Stimulated activated CD8-positive, alpha-beta memory T cell treated with anti-CD3 and anti-CD28 coated beads, Interleukin-4, amount 100 ng/mL, for 48 hours (primary cell): ENCODE measurements around the gene GTPBP4.

Experiments
- DNase-seq: peaks from one replicate; pipeline ENCODE4 v3.0.0-alpha.2; 2020

GTPBP4 gene

DNA sequence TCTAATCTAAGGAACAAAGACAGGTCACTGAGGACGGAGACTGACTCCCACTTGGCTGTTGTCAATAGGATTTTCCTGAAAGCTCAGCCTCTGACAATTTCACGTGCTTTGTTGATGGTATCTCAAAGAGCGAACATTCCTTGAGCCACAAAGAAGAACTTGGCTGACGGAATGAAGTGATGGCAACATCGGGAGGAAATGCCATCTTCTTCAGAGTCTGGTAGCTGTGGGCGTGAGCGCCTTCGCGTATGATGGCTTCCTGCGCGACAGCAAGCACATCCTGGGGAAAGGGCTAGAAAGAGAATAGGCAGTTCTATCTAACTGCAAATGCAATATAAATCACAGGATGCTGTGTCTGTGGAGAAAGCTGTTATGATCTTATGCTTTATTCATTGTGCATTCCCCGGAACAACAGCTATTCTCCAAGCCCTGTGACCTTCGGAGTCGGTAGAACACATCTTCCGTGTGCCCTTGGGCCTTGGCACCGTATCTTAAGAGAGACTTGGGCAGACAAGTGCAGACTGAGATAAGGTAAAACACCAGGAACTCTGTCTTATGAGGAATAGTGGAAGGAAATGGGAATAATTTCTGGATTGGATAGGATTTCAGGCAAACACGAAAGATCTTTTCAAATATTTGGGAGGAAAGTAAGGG, 19.6 kb upstream of the GTPBP4 start:
- no peak for DNase-seq

GRCh38 chr10:969473-970150, 18.6 kb upstream of the GTPBP4 start:
- no peak for DNase-seq

DNA sequence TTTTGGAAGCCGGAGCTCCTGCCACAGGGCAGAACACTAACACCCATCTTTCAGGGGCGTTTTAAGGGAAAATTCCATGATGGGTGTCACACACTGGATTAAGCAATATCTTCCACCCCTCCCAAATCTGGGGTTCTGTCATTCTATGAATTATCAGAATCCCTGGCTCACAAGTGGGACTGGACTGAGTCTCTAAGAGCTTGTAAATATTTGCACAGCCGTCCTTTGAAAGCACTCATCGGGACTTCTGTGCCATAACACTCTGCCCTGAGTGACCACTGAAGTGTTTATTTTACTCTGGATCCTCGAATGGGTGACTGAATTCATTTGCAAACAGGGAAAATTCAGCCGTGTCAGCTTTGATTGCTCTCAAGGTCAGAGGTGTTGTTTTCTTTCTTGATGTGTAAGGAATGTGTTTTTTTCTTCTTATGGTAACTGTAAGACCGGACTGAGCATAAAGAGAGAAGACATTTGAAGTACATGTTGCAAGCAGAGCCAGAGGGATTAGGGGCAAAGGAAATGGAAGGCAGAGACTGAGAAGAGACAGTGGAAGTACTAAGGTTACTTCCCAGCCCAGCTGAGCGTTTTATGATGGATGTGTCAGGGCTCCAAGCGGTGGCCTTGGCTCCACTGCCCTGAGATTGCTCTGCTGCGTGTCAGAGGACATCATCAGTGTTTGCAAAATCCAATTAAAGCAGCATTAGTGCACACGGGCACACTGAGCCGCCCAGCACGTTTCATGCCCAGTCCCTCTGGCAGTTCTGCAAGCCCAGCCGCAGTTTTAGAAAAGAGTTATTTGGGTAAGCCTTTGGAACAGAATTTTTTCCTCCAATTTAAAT, 17.7 kb upstream of the GTPBP4 start:
- DNase-seq: no peak

- no peak for DNase-seq
These were observed 17.1 kb upstream of the GTPBP4 start for GRCh38 chr10:971150-971542.

DNA sequence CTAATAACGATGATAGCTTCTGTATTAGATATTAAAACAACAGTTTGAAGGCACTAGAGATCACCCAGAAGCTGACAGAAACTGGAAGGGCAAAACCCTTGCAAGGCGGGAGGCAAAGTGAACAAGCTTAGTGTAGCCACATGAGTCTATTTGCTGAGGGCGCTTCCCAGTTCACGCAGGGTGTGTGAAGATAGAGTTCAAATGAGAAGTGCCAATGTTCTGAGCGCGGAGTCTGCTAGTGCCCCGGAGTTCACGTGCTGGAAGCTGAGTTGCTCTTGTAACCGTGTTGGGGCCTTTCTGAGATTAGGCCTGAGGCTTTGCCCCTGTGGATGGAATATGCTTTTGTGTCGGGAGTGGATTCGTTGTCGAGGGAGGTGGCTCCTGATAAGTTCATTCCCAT, 16.6 kb upstream of the GTPBP4 start:
- DNase-seq: no peak

GRCh38 chr10:972763-973162, 15.5 kb upstream of the GTPBP4 start:
- no peak for DNase-seq

DNA sequence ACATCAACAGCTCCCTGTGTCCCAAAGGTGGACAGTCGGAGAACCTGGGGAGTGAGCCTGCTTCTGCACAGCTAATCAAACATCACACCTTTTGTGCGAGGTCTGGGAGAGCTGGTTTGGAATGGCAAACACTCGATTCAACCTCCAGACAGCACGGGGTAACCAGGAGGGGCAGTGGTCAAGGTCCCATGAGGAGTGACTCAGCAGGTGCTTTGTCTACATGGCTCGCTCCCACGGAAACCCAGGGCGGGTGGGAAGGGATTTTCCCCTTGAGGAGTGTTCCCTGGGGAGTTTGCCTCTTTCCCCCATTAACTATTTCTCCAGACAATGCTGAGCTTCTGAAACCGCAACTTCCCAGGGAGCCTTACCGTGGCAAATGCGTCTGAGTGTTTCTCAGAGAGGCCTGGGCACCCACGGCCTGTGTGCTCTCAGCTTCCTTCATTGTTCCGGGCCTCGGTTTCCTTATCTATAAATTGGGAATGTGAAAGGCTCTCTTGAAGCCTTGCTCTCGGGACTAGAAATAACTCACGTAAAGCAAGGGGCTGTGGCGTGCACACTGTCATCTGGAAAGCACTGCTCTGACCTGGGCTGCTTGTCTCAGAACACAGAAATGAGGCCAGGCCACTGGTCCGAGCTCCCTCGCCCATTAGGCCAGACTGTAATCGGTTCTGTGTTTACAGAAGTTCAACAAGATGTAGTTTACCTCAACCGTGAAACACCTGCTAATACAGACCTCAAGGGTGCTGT, 14.0 kb upstream of the GTPBP4 start:
- no peak for DNase-seq

GRCh38 chr10:974785-975074, 13.5 kb upstream of the GTPBP4 start:
- no peak for DNase-seq

DNA sequence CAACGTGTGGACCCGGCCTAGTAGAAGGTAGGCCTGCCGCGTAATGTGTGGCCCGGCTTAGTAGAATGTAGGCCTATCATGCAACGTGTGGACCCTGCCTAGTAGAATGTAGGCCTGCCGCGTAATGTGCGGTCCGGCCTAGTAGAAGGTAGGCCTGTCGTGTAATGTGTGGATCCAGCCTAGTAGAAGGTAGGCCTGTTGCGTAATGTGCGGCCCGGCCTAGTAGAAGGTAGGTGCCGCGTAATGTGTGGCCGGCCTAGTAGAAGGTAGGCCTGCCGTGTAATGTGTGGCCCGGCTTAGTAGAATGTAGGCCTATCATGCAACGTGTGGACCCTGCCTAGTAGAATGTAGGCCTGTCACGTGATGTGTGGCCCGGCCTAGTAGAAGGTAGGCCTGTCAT, 11.9 kb upstream of the GTPBP4 start:
- DNase-seq: no peak

GRCh38 chr10:978826-979421, 9.3 kb upstream of the GTPBP4 start:
- DNase-seq: no peak

DNA sequence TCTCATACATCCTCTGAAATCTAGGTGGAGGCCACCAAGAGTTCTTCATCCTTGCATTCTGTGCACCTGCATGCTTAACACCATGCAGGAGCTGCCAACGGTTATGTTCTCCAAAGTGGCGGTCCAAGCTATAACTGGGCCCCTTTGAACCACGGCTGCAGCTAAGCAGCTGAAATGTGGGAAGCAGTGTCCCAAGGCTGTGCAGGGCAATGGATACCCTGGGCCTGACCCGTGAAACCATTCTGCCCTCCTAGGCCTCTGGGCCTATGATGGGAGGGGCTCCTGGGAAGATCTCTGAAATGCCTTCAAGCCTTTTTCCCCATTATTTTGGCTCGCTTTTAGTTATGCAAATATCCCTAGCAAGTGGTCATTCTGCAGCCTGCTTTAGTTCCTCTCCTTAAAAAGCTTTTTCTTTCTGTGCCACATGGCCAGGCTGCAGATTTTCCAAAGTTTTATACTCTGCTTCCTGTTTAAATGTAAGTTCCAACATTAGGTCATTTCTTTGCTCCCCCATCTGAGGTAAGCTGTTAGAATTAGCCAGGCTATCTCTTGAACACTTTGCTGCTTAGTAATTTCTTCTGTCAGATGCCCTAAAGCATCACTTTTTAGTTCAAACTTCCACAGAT, 7.7 kb upstream of the GTPBP4 start:
- no peak for DNase-seq

GRCh38 chr10:983401-983800, 4.8 kb upstream of the GTPBP4 start:
- DNase-seq: no peak

- DNase-seq: no peak
These were observed 4.1 kb upstream of the GTPBP4 start for GRCh38 chr10:983971-984655.

DNA sequence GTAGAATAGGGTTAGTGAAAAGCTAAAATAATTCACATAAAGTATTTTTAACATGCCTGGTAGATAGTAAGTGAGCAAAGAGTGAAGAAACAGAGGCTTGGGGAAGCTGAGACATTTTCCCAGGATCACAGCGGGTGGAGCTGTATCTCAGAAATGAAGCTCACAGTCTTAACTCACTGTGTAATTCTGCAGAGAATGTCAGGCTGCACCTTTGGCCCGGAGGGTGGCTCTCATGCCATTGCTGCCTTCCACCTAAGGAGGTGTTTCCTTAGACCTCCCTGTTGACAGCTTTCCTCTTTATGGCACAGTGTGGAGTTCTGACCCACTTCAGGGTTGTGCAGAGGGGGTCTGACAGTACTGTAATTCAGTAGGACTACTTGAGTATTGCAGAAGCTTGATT, 2.9 kb upstream of the GTPBP4 start:
- DNase-seq: no peak

DNA sequence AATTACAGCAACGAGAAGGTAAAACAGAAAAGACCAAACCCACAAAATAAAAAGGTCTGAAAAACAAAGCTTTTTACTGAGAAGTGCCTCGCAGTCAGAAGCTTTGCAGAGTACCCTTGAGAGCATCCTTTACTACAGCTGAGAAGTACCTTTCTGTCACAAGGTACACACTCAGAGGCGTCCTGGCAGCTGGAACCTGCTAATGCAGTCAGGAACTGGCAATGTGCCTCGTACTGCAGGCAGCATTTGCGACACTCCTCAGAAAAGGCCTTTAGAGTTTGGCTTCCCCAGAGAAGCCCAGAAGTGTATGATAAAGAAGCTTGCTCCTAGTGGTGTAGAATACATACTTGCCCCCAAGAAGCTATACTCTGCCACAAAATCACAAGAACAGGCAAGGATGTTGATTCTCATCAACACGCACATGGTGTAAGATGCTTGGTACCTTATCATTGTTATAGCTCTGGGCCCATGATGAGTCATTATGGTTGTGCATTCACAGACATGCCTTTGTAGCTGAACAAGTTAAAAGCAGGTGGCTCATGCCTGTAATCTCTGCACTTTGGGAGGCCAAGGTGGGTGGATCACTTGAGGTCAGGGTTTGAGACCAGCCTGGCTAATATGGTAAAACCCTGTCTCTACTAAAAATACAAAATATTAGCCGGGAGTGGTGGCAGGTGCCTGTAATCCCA, 2.0 kb upstream of the GTPBP4 start:
- DNase-seq: no peak

DNA sequence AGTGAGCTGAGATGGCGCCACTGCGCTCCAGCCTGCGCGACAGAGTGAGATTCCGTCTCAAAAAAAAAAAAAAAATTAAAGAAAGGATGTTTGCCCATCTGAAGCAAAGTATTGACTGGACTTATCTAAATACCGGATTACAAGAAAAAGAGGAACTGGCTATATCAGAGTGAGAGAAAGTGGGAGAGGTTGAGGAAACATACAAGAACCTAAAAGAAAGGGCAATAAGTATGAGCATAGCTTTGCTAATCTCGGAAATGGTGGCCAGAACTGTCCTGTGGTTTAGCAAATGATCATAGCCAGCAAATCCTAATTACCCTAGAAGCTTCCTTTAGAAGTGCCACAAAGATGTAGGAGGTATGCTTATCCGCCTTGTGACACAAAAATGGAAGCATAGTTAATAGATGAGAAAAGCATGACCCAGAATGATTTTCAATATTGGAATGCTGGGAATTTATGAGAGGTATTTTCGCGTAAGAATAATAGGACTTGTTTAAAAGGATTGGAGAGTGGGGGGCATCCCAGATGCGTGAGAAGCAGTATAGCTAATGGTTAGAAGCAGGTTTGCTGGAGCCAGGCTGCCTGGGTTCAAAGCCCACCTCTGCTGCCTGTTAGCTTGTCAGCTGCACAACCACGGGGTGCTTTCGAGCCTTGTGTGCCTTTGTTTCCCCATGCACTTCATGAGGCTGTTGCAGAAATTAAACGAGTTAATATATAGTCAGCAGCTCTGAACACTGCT, 1.2 kb upstream of the GTPBP4 start:
- no peak for DNase-seq

GRCh38 chr10:987620-987869, 689 bp upstream of the GTPBP4 start:
- DNase-seq: no peak

GRCh38 chr10:988667-989545, 672 bp downstream of the GTPBP4 start:
- DNase-seq: no peak

- no peak for DNase-seq
These were observed 2.6 kb downstream of the GTPBP4 start for GRCh38 chr10:990808-991207.

- DNase-seq: no peak
These were observed 4.2 kb downstream of the GTPBP4 start for GRCh38 chr10:992467-992866.
